Lower leg skin (tissue), 3 donors: ENCODE results near the gene SRSF11.

Source experiments
- CTCF ChIP-seq, 3 donors: fragments of 450-650 bp; IDR thresholded peaks; one replicate each; pipeline ENCODE4 v1.5.1; 2016; ENCODE audit warnings: antibody characterized with exemption in 3 of 3, mild to moderate bottlenecking in 3 of 3, moderate library complexity in 2 of 3
- POLR2A ChIP-seq, 2 donors: fragments of 450-650 bp; IDR thresholded peaks; one replicate each; pipeline ENCODE4 v1.6.1; 2016 to 2017; ENCODE audit warnings: antibody characterized with exemption in 2 of 2, mild to moderate bottlenecking in 1 of 2, moderate library complexity in 1 of 2

- TF ChIP-seq CTCF (IDR thresholded peaks at IDR 0.05) (no peak), POLR2A (IDR thresholded peaks at IDR 0.05) (no peak)
These were observed 24.8 kb upstream of the SRSF11 start for GRCh38 chr1:70196333-70196732.
